Astrocyte (in vitro differentiated cells and primary cell): ENCODE results near the gene HIF1AN. TPM values are rescaled to one million over a fixed set of nuclear protein-coding genes. Genes with fewer than 3 reads are reported as not detected.

ENCODE experiments used
- DNase-seq: peaks from one replicate; pipeline ENCODE4 v3.0.0-alpha.2; 2010; ENCODE audit warnings: low read depth
- FAIRE-seq: peaks from 2 replicates; lab custom pipeline; 2011; peaks lifted over from hg19 to GRCh38; lab: Jason Lieb, UNC
- H2AFZ ChIP-seq: 2 replicates; pipeline ENCODE4 v1.6.0; 2012; ENCODE audit warnings: low read depth, low read length, inconsistent platforms
- H3K27ac ChIP-seq: 2 replicates; pipeline ENCODE4 v1.5.1; 2011; ENCODE audit warnings: low read depth, low read length, inconsistent platforms
- H3K27me3 ChIP-seq: 2 replicates; pipeline ENCODE4 v1.6.0; 2011; ENCODE audit warnings: low read length, inconsistent platforms; ENCODE audit not compliant: insufficient read depth
- H3K36me3 ChIP-seq: 2 replicates; pipeline ENCODE4 v1.5.1; 2011; ENCODE audit warnings: low read length, inconsistent platforms; ENCODE audit not compliant: insufficient read depth
- H3K4me1 ChIP-seq: 2 replicates; pipeline ENCODE4 v1.5.1; 2011; ENCODE audit warnings: low read length, inconsistent platforms; ENCODE audit not compliant: insufficient read depth
- H3K4me2 ChIP-seq: 2 replicates; pipeline ENCODE4 v1.6.0; 2012; ENCODE audit warnings: low read length, inconsistent platforms
- H3K4me3 ChIP-seq: 2 replicates; pipeline ENCODE4 v1.5.1; 2011; ENCODE audit warnings: low read depth, mild to moderate bottlenecking, low read length, inconsistent platforms; ENCODE audit not compliant: insufficient read depth
- H3K79me2 ChIP-seq: 2 replicates; pipeline ENCODE4 v1.6.0; 2012; ENCODE audit warnings: mild to moderate bottlenecking, low read length, inconsistent platforms; ENCODE audit not compliant: insufficient read depth
- H3K9ac ChIP-seq: 2 replicates; pipeline ENCODE4 v1.6.0; 2012; ENCODE audit warnings: mild to moderate bottlenecking, low read length, inconsistent platforms
- H3K9me3 ChIP-seq: 2 replicates; pipeline ENCODE4 v1.5.1; 2012; ENCODE audit warnings: low read depth, mild to moderate bottlenecking, low read length, inconsistent platforms; ENCODE audit not compliant: insufficient read depth
- H4K20me1 ChIP-seq: 2 replicates; pipeline ENCODE4 v1.6.0; 2012; ENCODE audit warnings: low read length, inconsistent platforms; ENCODE audit not compliant: insufficient read depth
- H3K27ac Mint-ChIP-seq: one replicate; pipeline ENCODE4 v1.8.0; 2021; ENCODE audit warnings: mild to moderate bottlenecking, mixed read lengths; ENCODE audit not compliant: unreplicated experiment
- H3K27me3 Mint-ChIP-seq: one replicate; pipeline ENCODE4 v1.8.0; 2021; ENCODE audit warnings: low read depth, mixed read lengths; ENCODE audit not compliant: unreplicated experiment
- H3K36me3 Mint-ChIP-seq: one replicate; pipeline ENCODE4 v1.8.0; 2021; ENCODE audit warnings: low read depth, mixed read lengths; ENCODE audit not compliant: unreplicated experiment
- H3K4me1 Mint-ChIP-seq: one replicate; pipeline ENCODE4 v1.8.0; 2021; ENCODE audit warnings: low read depth, mixed read lengths; ENCODE audit not compliant: unreplicated experiment
- H3K4me3 Mint-ChIP-seq: one replicate; pipeline ENCODE4 v1.8.0; 2021; ENCODE audit warnings: mild to moderate bottlenecking, moderate library complexity, mixed read lengths; ENCODE audit not compliant: unreplicated experiment
- H3K9me3 Mint-ChIP-seq: one replicate; pipeline ENCODE4 v1.8.0; 2021; ENCODE audit warnings: mild to moderate bottlenecking, mixed read lengths; ENCODE audit not compliant: unreplicated experiment
- CTCF ChIP-seq: IDR thresholded peaks from 2 replicates; pipeline ENCODE4 v1.5.1; 2011; ENCODE audit warnings: low read depth, mild to moderate bottlenecking, inconsistent platforms, low read length, moderate library complexity; ENCODE audit not compliant: insufficient read depth
- EZH2 ChIP-seq: IDR thresholded peaks from 2 replicates; pipeline ENCODE4 v1.6.1; 2012; ENCODE audit warnings: mild to moderate bottlenecking, low read length, inconsistent platforms; ENCODE audit not compliant: insufficient read depth
- total RNA-seq: library from RNA; stranded (reverse); gene quantifications from 2 replicates; pipeline ENCODE4 v1.2.1, GENCODE V29; 2021

HIF1AN gene
- total RNA-seq, 1 donor from 2014 or later = 49.4 TPM

- no peaks in the 10 kb centered on the region for H3K27me3 Mint-ChIP-seq
- H3K27ac Mint-ChIP-seq = no peak overlapping the region
- Histone ChIP-seq H3K36me3 (peaks cover 17% of the 10 kb centered on the region), H3K4me3 (no peak overlapping the region), H4K20me1 (peaks cover 6% of the 10 kb centered on the region), H3K9me3 (no peaks in the 10 kb centered on the region), H2AFZ (no peak overlapping the region), H3K4me1 (peaks cover 23% of the 10 kb centered on the region), H3K79me2 (peaks cover 33% of the 10 kb centered on the region), H3K4me2 (no peak overlapping the region), H3K27ac (no peak overlapping the region), H3K27me3 (no peaks in the 10 kb centered on the region), H3K9ac (no peak overlapping the region)
- H3K4me3 Mint-ChIP-seq = no peak overlapping the region
- DNase-seq (no peak), FAIRE-seq (no peak)
- TF ChIP-seq EZH2 (no peak), CTCF (no peak)
- peaks cover 12% of the 10 kb centered on the region for H3K36me3 Mint-ChIP-seq
- no peaks in the 10 kb centered on the region for H3K9me3 Mint-ChIP-seq
- H3K4me1 Mint-ChIP-seq = peaks cover 15% of the 10 kb centered on the region
Observed at GRCh38 chr10:100524638-100525037, 11.1 kb upstream of the HIF1AN start.

DNA sequence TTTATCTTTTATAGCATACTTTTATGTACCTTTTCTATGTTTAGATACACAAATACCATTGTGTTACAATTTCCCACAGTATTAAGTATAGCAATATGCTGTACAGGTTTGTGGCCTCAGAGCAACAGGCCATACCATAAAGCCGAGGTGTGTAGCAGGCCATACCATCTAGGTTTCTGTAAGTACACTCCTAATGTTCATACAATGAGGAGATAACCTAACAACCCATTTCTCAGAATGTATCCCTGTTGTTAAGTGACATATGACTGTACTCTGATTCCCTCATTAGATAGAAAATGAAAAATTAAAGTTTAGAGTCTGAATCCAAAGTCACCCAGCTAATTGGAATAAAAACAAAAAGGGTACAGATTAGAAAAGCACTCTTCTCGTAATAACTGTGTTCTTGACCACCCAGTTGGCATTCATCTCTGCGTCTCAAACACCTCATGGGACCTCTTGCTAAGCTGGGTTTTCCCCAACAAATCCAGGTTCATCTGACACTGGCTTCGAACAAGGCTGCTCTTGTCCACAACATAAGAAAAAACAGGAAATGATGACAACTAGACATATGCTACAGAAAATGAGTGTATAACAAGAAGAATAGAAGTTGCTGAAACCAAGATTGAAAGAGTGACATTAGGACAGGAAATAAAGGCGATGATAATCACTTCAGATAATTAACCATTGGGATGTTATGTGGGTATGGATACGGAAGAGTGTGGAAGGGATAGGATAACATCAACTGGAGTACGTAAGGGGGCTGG lies 7.4 kb upstream of the HIF1AN start:
- Histone ChIP-seq H3K9ac (peak overlapping the region; percentile 97), H4K20me1 (peaks cover 6% of the 10 kb centered on the region), H3K27me3 (no peaks in the 10 kb centered on the region), H3K4me2 (peak overlapping the region; percentile 99), H3K79me2 (peaks cover 39% of the 10 kb centered on the region), H3K36me3 (peaks cover 14% of the 10 kb centered on the region), H3K9me3 (no peaks in the 10 kb centered on the region), H3K27ac (no peak overlapping the region), H3K4me1 (peaks cover 13% of the 10 kb centered on the region), H2AFZ (no peak overlapping the region), H3K4me3 (peak overlapping the region; percentile 95)
- Mint-ChIP-seq H3K27me3 (no peaks in the 10 kb centered on the region), H3K4me3 (peak overlapping the region; percentile 100), H3K36me3 (peaks cover 14% of the 10 kb centered on the region), H3K27ac (peak overlapping the region; percentile 71), H3K9me3 (no peaks in the 10 kb centered on the region), H3K4me1 (peaks cover 11% of the 10 kb centered on the region)
- FAIRE-seq (no peak), DNase-seq (no peak)
- no peak for TF ChIP-seq CTCF
- TF ChIP-seq EZH2 = no peak

GRCh38 chr10:100528921-100529474 lies 6.7 kb upstream of the HIF1AN start:
- no peak for DNase-seq
- Histone ChIP-seq H3K27ac (peak overlapping the region; percentile 76), H3K4me3 (peak overlapping the region; percentile 95), H3K27me3 (no peaks in the 10 kb centered on the region), H3K4me2 (peak overlapping the region; percentile 99), H3K4me1 (peaks cover 13% of the 10 kb centered on the region), H4K20me1 (peaks cover 6% of the 10 kb centered on the region), H3K36me3 (peaks cover 13% of the 10 kb centered on the region), H3K79me2 (peaks cover 39% of the 10 kb centered on the region), H2AFZ (peak overlapping the region; percentile 98), H3K9me3 (no peaks in the 10 kb centered on the region), H3K9ac (peak overlapping the region; percentile 97)
- H3K36me3 Mint-ChIP-seq = peaks cover 12% of the 10 kb centered on the region
- TF ChIP-seq CTCF (no peak), EZH2 (no peak)
- no peaks in the 10 kb centered on the region for H3K9me3 Mint-ChIP-seq
- FAIRE-seq = no peak
- peak overlapping the region; percentile 100 for H3K4me3 Mint-ChIP-seq
- no peaks in the 10 kb centered on the region for H3K27me3 Mint-ChIP-seq
- H3K27ac Mint-ChIP-seq = peak overlapping the region; percentile 95
- H3K4me1 Mint-ChIP-seq = peaks cover 11% of the 10 kb centered on the region
